Lower leg skin (tissue), 4 donors: ENCODE data around the gene DPH1. TPM values are rescaled to one million over a fixed set of nuclear protein-coding genes. Genes with fewer than 3 reads are reported as not detected.

Source experiments
- DNase-seq, 2 donors: peaks; one replicate each; pipeline ENCODE4 v3.0.0-alpha.2; 2019; ENCODE audit warnings: low spot score in 2 of 2
- H3K4me3 ChIP-seq: fragments of 200-600 bp; sonication (generic); 2 replicates; pipeline ENCODE4 v1.5.1; 2017; ENCODE audit warnings: mild to moderate bottlenecking, low read depth; ENCODE audit not compliant: poor library complexity, severe bottlenecking
- POLR2A ChIP-seq, 2 donors: fragments of 450-650 bp; IDR thresholded peaks; one replicate each; pipeline ENCODE4 v1.6.1; 2016 to 2017; ENCODE audit warnings: antibody characterized with exemption in 2 of 2, mild to moderate bottlenecking in 1 of 2, moderate library complexity in 1 of 2
- WGBS, 2 donors: methylation state at CpG; one replicate each; pipeline ENCODE4 v1.1.5; 2018; 5-methylcytosine and 5-hydroxymethylcytosine counted together
- intact Hi-C: fragments of 100-400 bp; cut with DNase I; formaldehyde crosslinking; loops from one replicate; pipeline ENCODE4 v1.15.0; 2023; ENCODE audit warnings: low total_unique reads
- total RNA-seq, 4 donors: library from RNA; depleted of rRNA; stranded (reverse); fragments of >200 nt; gene quantifications; one replicate each; pipeline ENCODE4 v1.1.0, GENCODE V29; 2016
- TF ChIP-seq, protein P1 (sequence below), 3 donors: fragments of 450-650 bp; IDR thresholded peaks; one replicate each; pipeline ENCODE4 v1.5.1; 2016; ENCODE audit warnings: antibody characterized with exemption in 3 of 3, mild to moderate bottlenecking in 3 of 3, moderate library complexity in 2 of 3

Gene DPH1
- total RNA-seq, 4 donors from 2014 or later: 50.4 to 80.0 (median 61.2) TPM

DNA sequence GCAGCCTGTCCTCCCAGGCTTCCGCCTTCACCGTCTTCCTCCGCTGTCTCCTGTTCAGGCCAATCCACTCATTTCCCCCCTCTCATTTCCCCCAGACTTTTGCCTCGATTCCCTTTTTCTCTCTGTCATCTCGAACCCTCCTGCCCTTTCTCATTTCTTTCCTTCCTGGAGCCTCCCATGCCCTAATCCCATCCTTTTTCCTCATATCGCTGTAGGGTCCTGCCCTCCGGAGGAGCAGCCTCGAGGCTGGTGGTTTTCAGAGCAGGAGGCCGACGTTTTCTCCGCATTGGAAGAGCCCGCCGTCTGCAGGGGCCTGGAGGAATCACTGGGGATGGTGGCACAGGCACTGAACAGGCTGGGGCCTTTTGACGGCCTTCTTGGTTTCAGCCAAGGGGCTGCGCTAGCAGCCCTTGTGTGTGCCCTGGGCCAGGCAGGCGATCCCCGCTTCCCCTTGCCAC, 12.5 kb downstream of the DPH1 start:
- TF ChIP-seq, protein P1, sequence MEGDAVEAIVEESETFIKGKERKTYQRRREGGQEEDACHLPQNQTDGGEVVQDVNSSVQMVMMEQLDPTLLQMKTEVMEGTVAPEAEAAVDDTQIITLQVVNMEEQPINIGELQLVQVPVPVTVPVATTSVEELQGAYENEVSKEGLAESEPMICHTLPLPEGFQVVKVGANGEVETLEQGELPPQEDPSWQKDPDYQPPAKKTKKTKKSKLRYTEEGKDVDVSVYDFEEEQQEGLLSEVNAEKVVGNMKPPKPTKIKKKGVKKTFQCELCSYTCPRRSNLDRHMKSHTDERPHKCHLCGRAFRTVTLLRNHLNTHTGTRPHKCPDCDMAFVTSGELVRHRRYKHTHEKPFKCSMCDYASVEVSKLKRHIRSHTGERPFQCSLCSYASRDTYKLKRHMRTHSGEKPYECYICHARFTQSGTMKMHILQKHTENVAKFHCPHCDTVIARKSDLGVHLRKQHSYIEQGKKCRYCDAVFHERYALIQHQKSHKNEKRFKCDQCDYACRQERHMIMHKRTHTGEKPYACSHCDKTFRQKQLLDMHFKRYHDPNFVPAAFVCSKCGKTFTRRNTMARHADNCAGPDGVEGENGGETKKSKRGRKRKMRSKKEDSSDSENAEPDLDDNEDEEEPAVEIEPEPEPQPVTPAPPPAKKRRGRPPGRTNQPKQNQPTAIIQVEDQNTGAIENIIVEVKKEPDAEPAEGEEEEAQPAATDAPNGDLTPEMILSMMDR (IDR thresholded peaks at IDR 0.05): no peak
- no peak for TF ChIP-seq POLR2A (IDR thresholded peaks at IDR 0.05)
- WGBS, 2 donors: 17 to 20% methylated on average over 17 of the region's 17 CpGs
- peak overlapping the region; percentile 52 for H3K4me3 ChIP-seq
- intact Hi-C loops: no loop called here
- DNase-seq: no peak

DNA sequence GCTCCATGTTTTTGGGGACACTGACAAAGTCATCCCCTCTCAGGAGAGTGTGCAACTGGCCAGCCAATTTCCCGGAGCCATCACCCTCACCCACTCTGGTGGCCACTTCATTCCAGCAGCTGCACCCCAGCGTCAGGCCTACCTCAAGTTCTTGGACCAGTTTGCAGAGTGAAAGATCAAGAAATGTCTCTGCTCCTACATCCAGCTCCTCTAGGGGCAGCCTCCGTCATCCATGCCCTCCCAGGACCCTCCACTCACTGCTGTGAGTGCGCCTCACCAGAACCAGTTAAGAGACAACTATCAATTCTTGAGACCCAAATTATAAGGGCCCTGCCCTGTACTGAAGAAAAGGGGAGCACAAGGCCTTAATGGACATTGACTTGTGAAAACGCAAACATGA, 13.0 kb downstream of the DPH1 start:
- DNase-seq: no peak
- 81 to 83% methylated on average over 5 of the region's 5 CpGs for WGBS, 2 donors
- H3K4me3 ChIP-seq: no peak overlapping the region
- intact Hi-C loops: no loop called here
- TF ChIP-seq, protein P1 (IDR thresholded peaks at IDR 0.05): no peak
- no peak for TF ChIP-seq POLR2A (IDR thresholded peaks at IDR 0.05)

DNA sequence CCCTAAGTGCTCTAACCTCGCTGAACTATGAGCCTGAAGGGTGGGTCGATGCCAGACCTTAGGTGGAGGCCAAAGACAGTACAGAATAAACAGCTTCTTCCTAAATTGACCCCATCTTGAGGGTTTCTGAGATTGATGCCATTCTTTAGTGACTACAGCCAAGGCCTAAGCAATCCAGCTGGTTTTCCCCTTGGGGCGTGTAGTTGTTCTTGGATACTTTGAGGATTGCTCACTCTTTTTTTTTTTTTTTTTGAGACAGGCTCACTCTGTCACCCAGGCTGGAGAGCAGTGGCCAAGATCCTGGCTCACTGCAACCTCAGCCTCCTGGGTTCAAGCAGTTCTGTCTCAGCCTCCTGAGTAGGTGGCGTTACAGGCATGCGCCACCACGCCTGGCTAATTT, 13.8 kb downstream of the DPH1 start:
- no peak for TF ChIP-seq POLR2A (IDR thresholded peaks at IDR 0.05)
- TF ChIP-seq, protein P1 (IDR thresholded peaks at IDR 0.05): no peak
- intact Hi-C loops: no loop called here
- no peak for DNase-seq
- no peak overlapping the region for H3K4me3 ChIP-seq
- 57 to 58% methylated on average over 6 of the region's 6 CpGs for WGBS, 2 donors

- TF ChIP-seq, protein P1 (IDR thresholded peaks at IDR 0.05): no peak
- TF ChIP-seq POLR2A (IDR thresholded peaks at IDR 0.05): no peak
Measured at GRCh38 chr17:2044263-2044894, 14.4 kb downstream of the DPH1 start.

DNA sequence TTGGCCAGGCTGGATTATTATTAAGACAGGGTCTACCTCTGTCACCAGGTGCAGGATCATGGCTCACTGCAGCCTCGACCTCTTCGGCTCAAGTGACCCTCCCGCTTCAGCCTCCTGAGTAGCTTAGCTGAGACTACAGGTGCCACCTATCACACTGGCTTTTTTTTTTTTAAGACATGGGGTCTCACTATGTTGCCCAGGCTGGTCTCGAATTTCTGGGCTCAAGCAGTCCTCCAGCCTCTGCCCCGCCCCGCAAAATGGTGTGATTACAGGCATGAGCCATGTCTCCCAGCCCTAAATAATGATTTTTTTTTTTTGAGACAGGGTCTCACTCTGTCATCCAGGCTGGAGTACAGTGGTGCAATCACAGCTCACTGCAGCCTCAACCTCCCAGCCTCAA, 17.6 kb downstream of the DPH1 start:
- no peak for DNase-seq
- intact Hi-C loops: no loop called here
- H3K4me3 ChIP-seq: no peak overlapping the region
- TF ChIP-seq, protein P1 (IDR thresholded peaks at IDR 0.05): no peak
- TF ChIP-seq POLR2A (IDR thresholded peaks at IDR 0.05): no peak
- 93 to 95% methylated on average over 6 of the region's 6 CpGs for WGBS, 2 donors

More at GRCh38 chr17:2044263-2044894, 14.4 kb downstream of the DPH1 start:
- WGBS, 2 donors: 91 to 96% methylated on average over 5 of the region's 5 CpGs
- no peak overlapping the region for H3K4me3 ChIP-seq
- peak in 1 of 2 donors; percentile 67 for DNase-seq
- intact Hi-C loops: no loop called here

DNA sequence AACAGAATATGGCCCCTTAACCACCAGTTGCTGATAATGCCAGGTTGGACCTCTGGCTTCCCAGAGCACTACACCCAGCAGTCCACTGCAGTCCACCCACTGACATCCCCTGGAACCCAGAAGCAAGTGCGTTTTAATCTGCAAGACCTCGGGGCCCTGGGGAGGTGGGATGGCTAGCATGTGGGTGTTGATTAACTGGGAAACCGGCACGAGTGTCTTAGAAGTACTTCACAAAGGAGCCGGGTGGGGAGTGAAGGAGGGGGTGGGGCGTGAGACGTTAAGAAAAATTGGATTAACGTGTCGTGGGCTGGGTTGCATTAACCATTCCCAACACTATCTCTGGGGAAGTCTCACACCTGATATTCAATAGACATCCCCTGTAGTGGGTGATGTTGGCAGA, 18.9 kb downstream of the DPH1 start:
- no peak overlapping the region for H3K4me3 ChIP-seq
- TF ChIP-seq POLR2A (IDR thresholded peaks at IDR 0.05): no peak
- TF ChIP-seq, protein P1 (IDR thresholded peaks at IDR 0.05): no peak

More for the DNA sequence above, 18.9 kb downstream of the DPH1 start:
- no peak for DNase-seq
- WGBS, 2 donors: 18% methylated on average over 9 of the region's 9 CpGs
- intact Hi-C loops: no loop called here
